ENCODE results near the gene ZNF672.

Gene ZNF672

GRCh38 chr1:248814351-248814750 is 23.7 kb upstream of the ZNF672 start:
- Histone ChIP-seq H3K36me3 (ENCODE audit: control insufficient read depth, low read length) (peaks cover 40% of the 10 kb centered on the region), H3K9me3 (ENCODE audit: control insufficient read depth, insufficient read depth, low read length) (no peaks in the 10 kb centered on the region), H3K4me3 (ENCODE audit: low read length) (no peak overlapping the region), H3K4me2 (ENCODE audit: low read length) (no peak overlapping the region), H3F3A (ENCODE audit: control insufficient read depth, insufficient read depth) (no peaks in the 10 kb centered on the region), H3K4me1 (ENCODE audit: control insufficient read depth, low read length) (peaks cover 6% of the 10 kb centered on the region), H3K27me3 (ENCODE audit: control insufficient read depth, low read length) (no peaks in the 10 kb centered on the region), H3K79me2 (ENCODE audit: control insufficient read depth, low read length) (peaks cover 10% of the 10 kb centered on the region), H3K27ac (ENCODE audit: low read depth, low read length) (no peak overlapping the region), H3K9me2 (replicated peaks; ENCODE audit: control insufficient read depth, low read length) (no peaks in the 10 kb centered on the region), H4K20me1 (ENCODE audit: control insufficient read depth, insufficient read depth, low read depth, low read length) (no peaks in the 10 kb centered on the region)
- TF ChIP-seq, protein P1, sequence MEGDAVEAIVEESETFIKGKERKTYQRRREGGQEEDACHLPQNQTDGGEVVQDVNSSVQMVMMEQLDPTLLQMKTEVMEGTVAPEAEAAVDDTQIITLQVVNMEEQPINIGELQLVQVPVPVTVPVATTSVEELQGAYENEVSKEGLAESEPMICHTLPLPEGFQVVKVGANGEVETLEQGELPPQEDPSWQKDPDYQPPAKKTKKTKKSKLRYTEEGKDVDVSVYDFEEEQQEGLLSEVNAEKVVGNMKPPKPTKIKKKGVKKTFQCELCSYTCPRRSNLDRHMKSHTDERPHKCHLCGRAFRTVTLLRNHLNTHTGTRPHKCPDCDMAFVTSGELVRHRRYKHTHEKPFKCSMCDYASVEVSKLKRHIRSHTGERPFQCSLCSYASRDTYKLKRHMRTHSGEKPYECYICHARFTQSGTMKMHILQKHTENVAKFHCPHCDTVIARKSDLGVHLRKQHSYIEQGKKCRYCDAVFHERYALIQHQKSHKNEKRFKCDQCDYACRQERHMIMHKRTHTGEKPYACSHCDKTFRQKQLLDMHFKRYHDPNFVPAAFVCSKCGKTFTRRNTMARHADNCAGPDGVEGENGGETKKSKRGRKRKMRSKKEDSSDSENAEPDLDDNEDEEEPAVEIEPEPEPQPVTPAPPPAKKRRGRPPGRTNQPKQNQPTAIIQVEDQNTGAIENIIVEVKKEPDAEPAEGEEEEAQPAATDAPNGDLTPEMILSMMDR (IDR thresholded peaks at IDR 0.05; ENCODE audit: low read depth, low read length, poor library complexity, severe bottlenecking) = no peak
- TF ChIP-seq EZH2phosphoT487 (IDR thresholded peaks at IDR 0.05; ENCODE audit: borderline replicate concordance, low read length) = no peak

- no peak overlapping the region for H3K4me3 ChIP-seq (ENCODE audit: low read length)
- H3K27ac ChIP-seq (ENCODE audit: low read depth, low read length) = no peak overlapping the region
- no peaks in the 10 kb centered on the region for H3K9me3 ChIP-seq (ENCODE audit: control insufficient read depth, insufficient read depth, low read length)
- H3K4me2 ChIP-seq (ENCODE audit: low read length) = no peak overlapping the region
- TF ChIP-seq, protein P1 (IDR thresholded peaks at IDR 0.05; ENCODE audit: low read depth, low read length, poor library complexity, severe bottlenecking) = no peak
- no peak for TF ChIP-seq EZH2phosphoT487 (IDR thresholded peaks at IDR 0.05; ENCODE audit: borderline replicate concordance, low read length)
- no peaks in the 10 kb centered on the region for H3K27me3 ChIP-seq (ENCODE audit: control insufficient read depth, low read length)
- peaks cover 46% of the 10 kb centered on the region for H3K36me3 ChIP-seq (ENCODE audit: control insufficient read depth, low read length)
- no peaks in the 10 kb centered on the region for H3F3A ChIP-seq (ENCODE audit: control insufficient read depth, insufficient read depth)
- H3K9me2 ChIP-seq (replicated peaks; ENCODE audit: control insufficient read depth, low read length) = no peaks in the 10 kb centered on the region
- H3K79me2 ChIP-seq (ENCODE audit: control insufficient read depth, low read length) = peaks cover 16% of the 10 kb centered on the region
- no peaks in the 10 kb centered on the region for H4K20me1 ChIP-seq (ENCODE audit: control insufficient read depth, insufficient read depth, low read depth, low read length)
- peaks cover 13% of the 10 kb centered on the region for H3K4me1 ChIP-seq (ENCODE audit: control insufficient read depth, low read length)
These were observed 22.5 kb upstream of the ZNF672 start for GRCh38 chr1:248815407-248816034.

GRCh38 chr1:248816042-248816851 is 21.8 kb upstream of the ZNF672 start:
- Histone ChIP-seq H3K36me3 (ENCODE audit: control insufficient read depth, low read length) (peaks cover 51% of the 10 kb centered on the region), H3K4me3 (ENCODE audit: low read length) (no peak overlapping the region), H3K27me3 (ENCODE audit: control insufficient read depth, low read length) (no peaks in the 10 kb centered on the region), H3F3A (ENCODE audit: control insufficient read depth, insufficient read depth) (no peaks in the 10 kb centered on the region), H3K79me2 (ENCODE audit: control insufficient read depth, low read length) (peaks cover 23% of the 10 kb centered on the region), H3K27ac (ENCODE audit: low read depth, low read length) (no peak overlapping the region), H3K9me3 (ENCODE audit: control insufficient read depth, insufficient read depth, low read length) (no peaks in the 10 kb centered on the region), H4K20me1 (ENCODE audit: control insufficient read depth, insufficient read depth, low read depth, low read length) (no peaks in the 10 kb centered on the region), H3K4me1 (ENCODE audit: control insufficient read depth, low read length) (peaks cover 13% of the 10 kb centered on the region), H3K4me2 (ENCODE audit: low read length) (no peak overlapping the region), H3K9me2 (replicated peaks; ENCODE audit: control insufficient read depth, low read length) (no peaks in the 10 kb centered on the region)
- TF ChIP-seq, protein P1 (IDR thresholded peaks at IDR 0.05; ENCODE audit: low read depth, low read length, poor library complexity, severe bottlenecking) = no peak
- no peak for TF ChIP-seq EZH2phosphoT487 (IDR thresholded peaks at IDR 0.05; ENCODE audit: borderline replicate concordance, low read length)
